Fibroblast of mammary gland (primary cell): Measurements from ENCODE around the gene DNAH12.
A peak's percentile ranks its signal among the peaks of the same experiment; 100 is the strongest.
"Not testable (repeated sequence)": the region's sequence is repeated elsewhere in the genome, so short reads cannot be mapped to it uniquely, and the experiment has no call there.

ENCODE experiments used
- DNase-seq: peaks from one replicate; pipeline ENCODE4 v3.0.0-alpha.2; 2010; ENCODE audit warnings: low read depth
- H3K4me3 ChIP-seq: 2 replicates; pipeline ENCODE4 v1.5.1; 2011; ENCODE audit warnings: low read depth, mild to moderate bottlenecking, low read length, moderate library complexity; ENCODE audit not compliant: control insufficient read depth
- CTCF ChIP-seq: conservative IDR thresholded peaks from 2 replicates; pipeline ENCODE4 v1.5.1; 2011; ENCODE audit warnings: low read depth, low read length, inconsistent platforms; ENCODE audit not compliant: control insufficient read depth, insufficient read depth

Gene DNAH12

DNA sequence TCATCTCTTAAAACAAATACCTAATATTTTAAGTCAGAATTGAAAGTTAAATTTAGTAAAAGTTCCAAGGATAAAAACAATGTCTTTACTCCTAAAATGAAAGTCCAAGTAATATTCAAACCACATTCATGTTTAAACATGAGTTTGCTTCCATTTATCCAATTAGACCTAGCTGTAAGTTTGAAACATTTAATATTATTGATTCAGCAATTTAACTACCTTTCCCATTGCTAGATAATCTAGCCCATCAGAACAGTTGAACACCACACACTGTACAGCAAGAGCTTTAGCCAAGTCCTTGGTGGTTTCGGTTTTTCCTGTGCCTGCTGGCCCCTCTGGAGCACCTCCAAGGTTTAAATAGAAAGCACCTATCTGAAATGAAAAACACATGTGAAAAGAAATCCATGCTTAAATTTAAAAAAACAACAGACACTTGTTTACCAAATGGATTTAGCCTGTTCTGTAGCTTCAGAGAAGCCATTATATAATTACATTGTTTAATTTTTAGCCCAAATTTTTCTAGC is 97.8 kb downstream of the DNAH12 start:
- H3K4me3 ChIP-seq = no peak overlapping the region
- DNase-seq = peak; percentile 56
- no peak for TF ChIP-seq CTCF

DNA sequence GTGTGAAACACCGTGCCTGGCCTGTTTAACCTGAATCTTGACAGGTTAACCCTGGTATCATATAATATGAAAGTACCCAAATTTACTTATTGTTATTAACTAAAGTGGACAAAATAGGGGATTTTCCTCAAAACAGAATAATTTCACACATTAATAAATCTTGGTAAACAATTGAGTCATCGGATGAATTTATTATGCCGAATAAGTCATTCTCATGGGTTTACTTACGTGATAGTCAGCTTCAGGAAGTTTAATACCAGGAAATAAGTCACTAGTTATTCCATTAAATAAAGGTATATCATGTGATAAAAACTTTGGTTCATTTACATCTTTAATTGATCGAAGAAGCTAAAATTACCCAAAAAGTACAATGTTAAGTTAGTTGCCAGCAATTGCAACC is 99.7 kb downstream of the DNAH12 start:
- H3K4me3 ChIP-seq = no peak overlapping the region
- DNase-seq = no peak
- TF ChIP-seq CTCF = no peak

- not testable (repeated sequence) for H3K4me3 ChIP-seq, DNase-seq
Observed at GRCh38 chr3:57440144-57440543, 104.0 kb downstream of the DNAH12 start.

DNA sequence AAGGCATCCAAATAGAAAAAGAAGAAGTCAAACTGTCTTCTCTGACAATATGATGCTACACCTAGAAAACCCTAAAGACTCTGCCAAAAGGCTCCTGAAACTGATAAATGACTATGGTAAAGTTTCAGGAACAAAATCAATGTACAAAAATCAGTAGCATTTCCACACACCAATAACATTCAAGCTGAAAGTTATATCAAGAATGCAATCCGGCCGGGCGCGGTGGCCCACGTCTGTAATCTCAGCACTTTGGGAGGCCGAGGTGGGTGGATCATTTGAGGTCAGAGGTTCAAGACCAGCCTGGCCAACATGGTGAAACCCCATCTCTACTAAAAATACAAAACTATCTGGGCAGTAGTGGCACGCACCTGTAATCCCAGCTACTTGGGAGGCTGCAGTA is 105.7 kb downstream of the DNAH12 start:
- not testable (repeated sequence) for DNase-seq, H3K4me3 ChIP-seq

- H3K4me3 ChIP-seq = no peak overlapping the region
- no peak for DNase-seq
- TF ChIP-seq CTCF = no peak
Observed at GRCh38 chr3:57436195-57436761, 107.9 kb downstream of the DNAH12 start.

DNA sequence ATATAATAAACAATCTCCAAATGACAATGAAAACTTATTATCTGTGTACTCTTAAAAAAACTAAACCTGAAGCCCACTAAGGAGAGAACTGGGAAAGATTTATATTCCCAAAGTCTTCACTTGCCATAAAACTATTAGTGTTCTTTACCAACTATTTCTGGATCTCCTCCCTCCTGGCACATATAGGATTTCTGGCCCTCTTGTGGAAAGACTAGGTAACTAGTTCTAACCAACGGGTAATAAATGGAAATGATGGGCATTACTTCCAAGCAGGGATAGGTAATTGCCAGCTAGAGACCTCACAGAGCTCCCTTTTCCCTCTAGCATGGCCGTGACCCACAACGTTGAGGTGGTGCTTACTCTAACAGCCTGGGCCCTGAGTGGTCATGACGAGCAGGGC is 110.1 kb downstream of the DNAH12 start:
- peak; percentile 50 for DNase-seq
- TF ChIP-seq CTCF = peak; percentile 67

DNA sequence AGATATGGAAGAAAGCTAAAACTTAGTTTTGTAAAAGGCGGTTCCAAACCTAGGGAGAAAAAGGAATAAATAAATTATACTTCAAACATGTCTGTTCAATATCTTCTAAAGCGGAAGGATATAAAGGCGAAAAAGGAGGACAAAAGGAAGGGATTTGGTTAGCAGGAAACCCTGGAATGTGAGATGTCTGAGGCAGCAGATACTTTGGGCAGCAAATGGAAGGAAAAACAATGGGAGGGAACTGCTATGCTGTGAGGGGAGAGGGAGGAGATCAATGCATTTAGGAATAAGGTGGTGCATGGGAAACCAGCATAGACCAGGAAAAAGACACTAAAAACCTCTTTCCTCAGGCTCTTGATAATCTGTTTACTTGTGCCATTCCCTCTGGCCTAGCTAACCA is 120.8 kb downstream of the DNAH12 start:
- H3K4me3 ChIP-seq = no peak overlapping the region
- TF ChIP-seq CTCF = no peak
- DNase-seq = no peak

More for the DNA sequence above, 110.1 kb downstream of the DNAH12 start:
- H3K4me3 ChIP-seq = no peak overlapping the region

DNA sequence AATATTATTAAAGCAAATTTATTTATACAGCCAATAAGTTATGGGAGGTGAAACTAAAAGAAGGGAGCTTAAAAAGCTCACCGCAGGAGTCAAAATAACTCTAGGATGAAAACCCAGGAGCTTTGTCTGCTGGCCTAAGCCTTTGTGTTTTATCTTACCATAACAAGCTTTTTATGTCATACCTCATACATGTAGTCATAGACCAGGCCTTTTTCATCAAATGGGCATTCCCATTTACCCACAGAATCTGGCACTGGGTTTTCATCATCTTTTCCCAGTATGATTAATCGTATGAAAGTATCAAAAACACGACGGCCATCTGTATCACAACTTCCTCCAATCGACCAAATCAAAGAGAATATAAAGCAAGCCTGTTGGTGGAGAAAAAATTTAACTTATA is 122.8 kb downstream of the DNAH12 start:
- no peak for DNase-seq
- TF ChIP-seq CTCF = no peak
- H3K4me3 ChIP-seq = no peak overlapping the region
